Ascending aorta (tissue), 2 donors: ENCODE results near the gene FXYD2. TPM values are rescaled to one million over a fixed set of nuclear protein-coding genes. Genes with fewer than 3 reads are reported as not detected.

Experiments
- DNase-seq, 2 donors: peaks; one replicate each; pipeline ENCODE4 v3.0.0-alpha.2; 2019; ENCODE audit warnings: low spot score in 2 of 2
- H3K27ac ChIP-seq, 2 donors: fragments of 200-600 bp; sonication (generic); one replicate each; pipeline ENCODE4 v1.5.1; 2016 to 2017; ENCODE audit warnings: mild to moderate bottlenecking in 1 of 2
- H3K27me3 ChIP-seq: fragments of 200-600 bp; sonication (generic); one replicate; pipeline ENCODE4 v1.5.1; 2017
- H3K36me3 ChIP-seq, 2 donors: fragments of 200-600 bp; sonication (generic); one replicate each; pipeline ENCODE4 v1.5.1; 2016
- H3K4me1 ChIP-seq, 2 donors: fragments of 200-600 bp; sonication (generic); one replicate each; pipeline ENCODE4 v1.5.1; 2016 to 2017; ENCODE audit warnings: mild to moderate bottlenecking in 1 of 2
- H3K4me3 ChIP-seq, 2 donors: fragments of 200-600 bp; sonication (generic); one replicate each; pipeline ENCODE4 v1.5.1; 2016 to 2017; ENCODE audit warnings: mild to moderate bottlenecking in 1 of 2
- H3K9me3 ChIP-seq, 2 donors: fragments of 200-600 bp; sonication (generic); one replicate each; pipeline ENCODE4 v1.5.1; 2016
- CTCF ChIP-seq, 3 experiments: fragments of 200-600 bp in 2 of 3; fragments of 450-650 bp in 1 of 3; sonication (generic) in 2 of 3; IDR thresholded peaks; one replicate each; pipeline ENCODE4 v1.5.1; 2016 to 2019; ENCODE audit warnings: antibody characterized with exemption in 3 of 3, mild to moderate bottlenecking in 1 of 3, moderate library complexity in 1 of 3
- intact Hi-C: fragments of 100-400 bp; cut with DNase I; formaldehyde crosslinking; loops from one replicate; pipeline ENCODE4 v1.15.1; 2023
- total RNA-seq: library from RNA; depleted of rRNA; stranded (reverse); fragments of >200 nt; gene quantifications from one replicate; pipeline ENCODE4 v1.1.0, GENCODE V29; 2016

Gene FXYD2
- total RNA-seq, 1 donor from 2014 or later, result not detected

GRCh38 chr11:117820071-117820470 lies 4.5 kb downstream of the FXYD2 start:
- Histone ChIP-seq H3K4me1 (no peaks in the 10 kb centered on the region), H3K9me3 (no peaks in the 10 kb centered on the region), H3K4me3 (no peak overlapping the region), H3K27ac (no peak overlapping the region), H3K27me3 (no peaks in the 10 kb centered on the region), H3K36me3 (no peaks in the 10 kb centered on the region)
- DNase-seq, result no peak
- intact Hi-C loops, result no loop called here
- TF ChIP-seq CTCF (IDR thresholded peaks at IDR 0.05), result no peak

- Histone ChIP-seq H3K9me3 (no peaks in the 10 kb centered on the region), H3K4me3 (no peak overlapping the region), H3K4me1 (no peaks in the 10 kb centered on the region), H3K27me3 (no peaks in the 10 kb centered on the region), H3K27ac (no peak overlapping the region), H3K36me3 (no peaks in the 10 kb centered on the region)
- peak in 1 of 3 experiments; percentile 9 for TF ChIP-seq CTCF (IDR thresholded peaks at IDR 0.05)
- intact Hi-C loops, result loop anchor here (5.0 kb wide), 1 partner anchor 392 kb away; no protein-coding TSS in a partner anchor
- DNase-seq, result no peak
These were observed 5.2 kb downstream of the FXYD2 start for GRCh38 chr11:117819096-117820040.

GRCh38 chr11:117818041-117818873 lies 6.3 kb downstream of the FXYD2 start:
- DNase-seq, result no peak
- peak in 1 of 3 experiments; percentile 9 for TF ChIP-seq CTCF (IDR thresholded peaks at IDR 0.05)
- no peaks in the 10 kb centered on the region for H3K36me3 ChIP-seq
- no peak overlapping the region for H3K4me3 ChIP-seq
- no peak overlapping the region for H3K27ac ChIP-seq
- no peaks in the 10 kb centered on the region for H3K9me3 ChIP-seq
- intact Hi-C loops, result loop anchor here (5.0 kb wide), 1 partner anchor 391 kb away; no protein-coding TSS in a partner anchor
- H3K4me1 ChIP-seq, result no peaks in the 10 kb centered on the region
- H3K27me3 ChIP-seq, result no peaks in the 10 kb centered on the region

GRCh38 chr11:117817368-117818040 lies 7.0 kb downstream of the FXYD2 start:
- Histone ChIP-seq H3K4me1 (no peaks in the 10 kb centered on the region), H3K27ac (peak overlapping the region; percentile 20 to 26), H3K27me3 (no peaks in the 10 kb centered on the region), H3K36me3 (no peaks in the 10 kb centered on the region), H3K9me3 (no peaks in the 10 kb centered on the region), H3K4me3 (no peak overlapping the region)
- intact Hi-C loops, result loop anchor here (5.0 kb wide), 1 partner anchor 390 kb away; no protein-coding TSS in a partner anchor
- peak; percentile 93 to 99 (median 96) for TF ChIP-seq CTCF (IDR thresholded peaks at IDR 0.05)
- peak in 1 of 2 donors; percentile 89 for DNase-seq

GRCh38 chr11:117816846-117817367 lies 7.6 kb downstream of the FXYD2 start:
- H3K27ac ChIP-seq, result peak overlapping the region; percentile 20 to 26
- H3K36me3 ChIP-seq, result no peaks in the 10 kb centered on the region
- no peaks in the 10 kb centered on the region for H3K27me3 ChIP-seq
- no peak overlapping the region for H3K4me3 ChIP-seq
- no peaks in the 10 kb centered on the region for H3K9me3 ChIP-seq
- H3K4me1 ChIP-seq, result no peaks in the 10 kb centered on the region
- DNase-seq, result no peak
- TF ChIP-seq CTCF (IDR thresholded peaks at IDR 0.05), result no peak
- intact Hi-C loops, result loop anchor here (5.0 kb wide), 1 partner anchor 390 kb away; no protein-coding TSS in a partner anchor
